ENCODE data around the gene CXCL9.

The CXCL9 gene

DNA sequence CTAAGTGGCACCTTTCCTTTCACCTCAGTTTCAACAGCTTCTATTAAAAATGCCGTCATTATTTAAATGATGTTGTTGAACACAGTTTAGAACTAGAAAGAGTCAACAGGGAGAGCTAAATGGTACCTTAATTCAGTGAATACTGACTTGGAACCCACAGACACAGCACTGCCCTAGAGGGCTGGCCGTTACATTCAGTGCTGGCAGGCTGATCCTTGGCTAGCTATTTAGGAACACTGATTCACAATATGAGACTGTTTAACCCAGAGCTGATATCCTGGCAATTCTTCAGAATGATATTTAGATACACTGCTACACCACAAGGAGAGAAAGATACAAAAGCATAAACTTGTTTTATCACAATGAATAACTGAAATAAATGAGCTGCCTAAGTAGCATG, 53.8 kb downstream of the CXCL9 start:
- no peak for DNase-seq
